SK-N-SH (cell line): ENCODE data around the gene NFE2L3. TPM values are rescaled to one million over a fixed set of nuclear protein-coding genes. Genes with fewer than 3 reads are reported as not detected.
A peak's percentile ranks its signal among the peaks of the same experiment; 100 is the strongest.

Experiments used
- CTCF ChIA-PET: fragments of 300-600, 350-600 bp; formaldehyde crosslinking; extraction: SDS; loops from one replicate; lab custom pipeline; 2021; lab: Yijun Ruan, JAX
- POLR2A ChIA-PET: fragments of 350-600 bp; sonication (Branson Sonifier 250); formaldehyde crosslinking; extraction: SDS; loops from one replicate; lab custom pipeline; 2020; ENCODE audit warnings: antibody characterized with exemption, inconsistent platforms; lab: Yijun Ruan, JAX
- DNase-seq: peaks from one replicate; pipeline ENCODE4 v3.0.0; 2012
- H2AFZ ChIP-seq: fragments of 200-600 bp; sonication (generic); 2 replicates; pipeline ENCODE4 v1.8.1; 2016; ENCODE audit warnings: antibody characterized with exemption, mild to moderate bottlenecking, low read depth
- H3F3A ChIP-seq: fragments of 200-600 bp; sonication (generic); replicated peaks from 2 replicates; pipeline ENCODE3; 2016; ENCODE audit warnings: antibody characterized with exemption, mild to moderate bottlenecking; ENCODE audit not compliant: insufficient read depth
- H3K27ac ChIP-seq, 2 experiments: fragments of 200-500 bp in 1 of 2; fragments of 200-600 bp in 1 of 2; sonication (Bioruptor generic) in 1 of 2; sonication (generic), shearing (Covaris generic) in 1 of 2; 2 replicates each; pipeline versions ENCODE4 v1.5.1 to v1.6.1; 2014 to 2016; ENCODE audit warnings: low read depth in 2 of 2, inconsistent platforms in 1 of 2, low read length in 1 of 2, mild to moderate bottlenecking in 1 of 2, mixed read lengths in 1 of 2
- H3K27me3 ChIP-seq: fragments of 200-600 bp; sonication (generic), shearing (Covaris generic); 2 replicates; pipeline ENCODE4 v1.6.1; 2016; ENCODE audit warnings: mixed run types; ENCODE audit not compliant: insufficient read depth
- H3K36me3 ChIP-seq, 2 experiments: fragments of 200-500 bp in 1 of 2; fragments of 200-600 bp in 1 of 2; sonication (Bioruptor generic) in 1 of 2; sonication (generic) in 1 of 2; replicated peaks in 1 of 2; 2 replicates each; pipeline versions ENCODE3 to v1.5.1; 2014 to 2016; ENCODE audit warnings: low read length in 1 of 2, mild to moderate bottlenecking in 1 of 2; ENCODE audit not compliant: insufficient read depth in 2 of 2, control insufficient read depth in 1 of 2
- H3K4me1 ChIP-seq, 2 experiments: fragments of 200-500 bp in 1 of 2; fragments of 200-600 bp in 1 of 2; sonication (Bioruptor generic) in 1 of 2; sonication (generic), shearing (Covaris generic) in 1 of 2; 2 replicates each; pipeline versions ENCODE4 v1.5.1 to v1.6.1; 2014 to 2016; ENCODE audit warnings: low read depth in 1 of 2, low read length in 1 of 2, mixed run types in 1 of 2; ENCODE audit not compliant: insufficient read depth in 2 of 2, control insufficient read depth in 1 of 2
- H3K4me2 ChIP-seq: fragments of 200-600 bp; sonication (generic), shearing (Covaris generic); 2 replicates; pipeline ENCODE4 v1.6.1; 2017; ENCODE audit warnings: mixed run types
- H3K4me3 ChIP-seq, 2 experiments: fragments of 200-500 bp in 1 of 2; fragments of 200-600 bp in 1 of 2; sonication (Bioruptor generic) in 1 of 2; sonication (generic), shearing (Covaris generic) in 1 of 2; 2 replicates each; pipeline versions ENCODE4 v1.5.1 to v1.8.1; 2014 to 2016; ENCODE audit warnings: low read depth in 2 of 2, inconsistent platforms in 1 of 2, low read length in 1 of 2, mild to moderate bottlenecking in 1 of 2, mixed read lengths in 1 of 2, moderate library complexity in 1 of 2
- H3K79me2 ChIP-seq: fragments of 200-600 bp; sonication (generic); 2 replicates; pipeline ENCODE4 v1.8.1; 2017; ENCODE audit warnings: mild to moderate bottlenecking; ENCODE audit not compliant: insufficient read depth
- H3K9ac ChIP-seq: fragments of 200-600 bp; sonication (generic); 2 replicates; pipeline ENCODE4 v1.6.1; 2017; ENCODE audit warnings: mixed run types
- H3K9me2 ChIP-seq: fragments of 200-600 bp; sonication (generic); 2 replicates; pipeline ENCODE4 v1.6.1; 2017; ENCODE audit warnings: mixed run types
- H3K9me3 ChIP-seq: fragments of 200-600 bp; sonication (generic); 2 replicates; pipeline ENCODE4 v1.6.1; 2017; ENCODE audit warnings: mixed run types, mild to moderate bottlenecking, moderate library complexity
- H4K20me1 ChIP-seq: fragments of 200-600 bp; sonication (generic); 2 replicates; pipeline ENCODE4 v1.6.1; 2017; ENCODE audit warnings: mild to moderate bottlenecking, mixed run types; ENCODE audit not compliant: insufficient read depth
- CHD2 ChIP-seq: fragments of 150-350 bp; IDR thresholded peaks from 2 replicates; pipeline ENCODE4 v1.6.1; 2018; ENCODE audit warnings: low read length; ENCODE audit not compliant: partially characterized antibody
- EP300 ChIP-seq, 2 experiments: IDR thresholded peaks; 2 replicates each; pipeline versions ENCODE4 v1.4.0 to v1.6.1; 2012; ENCODE audit warnings: borderline replicate concordance in 1 of 2, low read depth in 1 of 2, low read length in 1 of 2
- FOSL2 ChIP-seq: IDR thresholded peaks from 2 replicates; pipeline ENCODE4 v1.4.0; 2012; ENCODE audit warnings: low read depth, mild to moderate bottlenecking, moderate library complexity, borderline replicate concordance
- FOXJ3 ChIP-seq: sonication (generic); formaldehyde crosslinking; IDR thresholded peaks from 2 replicates; pipeline ENCODE4 v1.5.1; 2020; ENCODE audit warnings: mild to moderate bottlenecking, missing genetic modification reagents
- FOXM1 ChIP-seq: IDR thresholded peaks from 2 replicates; pipeline ENCODE4 v1.4.0; 2012; ENCODE audit warnings: low read depth, mild to moderate bottlenecking
- GABPA ChIP-seq: IDR thresholded peaks from 2 replicates; pipeline ENCODE4 v1.4.0; 2012; ENCODE audit warnings: low read depth, mild to moderate bottlenecking
- GATA2 ChIP-seq: sonication (generic); formaldehyde crosslinking; IDR thresholded peaks from 2 replicates; pipeline ENCODE4 v1.5.0; 2020; ENCODE audit warnings: mild to moderate bottlenecking, missing genetic modification reagents
- JUND ChIP-seq: IDR thresholded peaks from 2 replicates; pipeline ENCODE4 v1.4.0; 2012
- MEF2A ChIP-seq: IDR thresholded peaks from 2 replicates; pipeline ENCODE4 v1.4.0; 2012; ENCODE audit warnings: low read depth, borderline replicate concordance
- MXI1 ChIP-seq: IDR thresholded peaks from 2 replicates; pipeline ENCODE4 v1.6.1; 2012; ENCODE audit warnings: mild to moderate bottlenecking, low read depth, low read length, improper control_type of control experiment
- NRF1 ChIP-seq: IDR thresholded peaks from 2 replicates; pipeline ENCODE4 v1.6.1; 2012; ENCODE audit warnings: low read depth, mild to moderate bottlenecking, low read length
- POLR2AphosphoS5 ChIP-seq: IDR thresholded peaks from 2 replicates; pipeline ENCODE4 v1.6.1; 2012; ENCODE audit warnings: low read depth, low read length
- RAD21 ChIP-seq: IDR thresholded peaks from 2 replicates; pipeline ENCODE4 v1.6.1; 2012; ENCODE audit warnings: mild to moderate bottlenecking, low read length
- RCOR1 ChIP-seq: fragments of 150-350 bp; IDR thresholded peaks from 2 replicates; pipeline ENCODE4 v1.6.1; 2017; ENCODE audit warnings: antibody characterized with exemption, low read length
- RFX5 ChIP-seq: IDR thresholded peaks from 2 replicates; pipeline ENCODE4 v1.6.1; 2012; ENCODE audit warnings: mild to moderate bottlenecking, improper control_type of control experiment, low read length
- RXRA ChIP-seq: IDR thresholded peaks from 2 replicates; pipeline ENCODE4 v1.4.0; 2012; ENCODE audit warnings: low read depth, mild to moderate bottlenecking, borderline replicate concordance
- SIN3A ChIP-seq: IDR thresholded peaks from 2 replicates; pipeline ENCODE4 v1.6.1; 2012; ENCODE audit warnings: low read depth, mild to moderate bottlenecking, low read length, moderate library complexity, borderline replicate concordance
- TCF12 ChIP-seq: IDR thresholded peaks from 2 replicates; pipeline ENCODE4 v1.4.0; 2012
- TEAD4 ChIP-seq: IDR thresholded peaks from 2 replicates; pipeline ENCODE4 v1.4.0; 2012; ENCODE audit warnings: mild to moderate bottlenecking, borderline replicate concordance; ENCODE audit not compliant: insufficient read depth
- YY1 ChIP-seq: IDR thresholded peaks from 2 replicates; pipeline ENCODE4 v1.4.0; 2012; ENCODE audit warnings: low read depth, mild to moderate bottlenecking
- WGBS: methylation state at CpG from one replicate; pipeline ENCODE4 v1.1.6; 2017; ENCODE audit warnings: low lambda C conversion rate; 5-methylcytosine and 5-hydroxymethylcytosine counted together
- polyA plus RNA-seq, 3 experiments: library from polyadenylated mRNA; depleted of rRNA; stranded (reverse); fragments of >200 nt; gene quantifications; 2 replicates each; pipeline ENCODE4 v1.2.3, GENCODE V29; 2012
- TF ChIP-seq, protein P1 (sequence below): IDR thresholded peaks from 2 replicates; pipeline ENCODE4 v1.6.1; 2012; ENCODE audit warnings: mild to moderate bottlenecking, low read depth, low read length, moderate library complexity
- TF ChIP-seq, protein P2 (sequence below): IDR thresholded peaks from 2 replicates; pipeline ENCODE4 v1.4.0; 2012; ENCODE audit warnings: low read depth, borderline replicate concordance
- TF ChIP-seq, protein P3 (sequence below): fragments of 150-350 bp; IDR thresholded peaks from 2 replicates; pipeline ENCODE4 v1.6.1; 2017; ENCODE audit warnings: antibody characterized with exemption, low read length, low read depth, borderline replicate concordance
- TF ChIP-seq, protein P4 (sequence below): fragments of 200-600 bp; sonication (generic); IDR thresholded peaks from 2 replicates; pipeline ENCODE4 v1.6.1; 2017; ENCODE audit warnings: antibody characterized with exemption, mild to moderate bottlenecking, moderate library complexity
- TF ChIP-seq, protein P5 (sequence below): IDR thresholded peaks from 2 replicates; pipeline ENCODE4 v1.4.0; 2012; ENCODE audit warnings: low read depth, borderline replicate concordance

Gene NFE2L3
- polyA plus RNA-seq, 1 of the 3 experiments (the other 2 are of a cell fraction): 36.1 TPM

DNA sequence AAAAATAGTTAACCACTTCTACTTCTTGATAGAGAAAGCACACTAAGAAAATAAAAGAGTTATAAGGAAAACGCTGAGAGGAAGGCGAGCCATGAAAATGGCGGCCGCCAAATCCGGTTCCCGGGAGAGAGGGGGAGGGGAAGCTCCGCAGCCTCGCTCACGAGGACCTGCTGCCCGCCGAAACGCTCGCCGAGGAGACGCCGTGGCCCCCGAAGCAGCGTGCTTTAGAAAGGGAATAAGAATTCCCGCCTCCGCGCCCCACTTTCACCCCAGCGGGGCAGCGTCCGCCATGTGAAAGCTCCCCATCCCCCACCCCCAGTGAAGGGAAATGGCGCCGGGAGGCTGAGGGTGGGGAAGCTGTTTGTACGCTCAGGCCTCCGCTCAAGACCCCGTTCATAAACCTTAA lies 48.0 kb downstream of the NFE2L3 start:
- ChIA-PET POLR2A (interaction anchor here (0.6 to 5.7 kb wide), 21 partner anchors 8 to 337 kb away, joined by 3 to 51 read pairs (median 5); partner anchors contain the start of gene NFE2L3), CTCF (interaction anchor here (0.8 to 11.3 kb wide), 10 partner anchors 9 to 468 kb away, joined by 3 to 260 read pairs (median 6); partner anchors contain the start of gene NFE2L3)
- no peak overlapping the region for H2AFZ ChIP-seq
- H3K36me3 ChIP-seq: peaks cover 62 to 64% of the 10 kb centered on the region in 2 experiments
- DNase-seq: peak; percentile 71
- under 1% methylated on average over 17 of the region's 29 CpGs for WGBS
- H3K9me3 ChIP-seq: no peaks in the 10 kb centered on the region
- peaks cover 24 to 40% of the 10 kb centered on the region in 2 experiments for H3K4me1 ChIP-seq
- no peaks in the 10 kb centered on the region for H3K9me2 ChIP-seq
- peak overlapping the region; percentile 100 for H3K4me3 ChIP-seq
- H3K9ac ChIP-seq: peak overlapping the region; percentile 99
- peak overlapping the region; percentile 83 for H3K4me2 ChIP-seq
- H4K20me1 ChIP-seq: peaks cover 78% of the 10 kb centered on the region
- no peaks in the 10 kb centered on the region for H3K27me3 ChIP-seq
- peaks cover 89% of the 10 kb centered on the region for H3K79me2 ChIP-seq
- H3F3A ChIP-seq: peaks cover 49% of the 10 kb centered on the region
- peak overlapping the region; percentile 99 to 100 for H3K27ac ChIP-seq
- TF ChIP-seq MEF2A (no peak), TCF12 (no peak; the same call in 1 of the 2 replicates), JUND (0 out of 2 replicates have a peak, but pooled peaks have one; percentile 9), RFX5 (no peak), GABPA (peak; percentile 40; the same call in 1 of the 2 replicates), MXI1 (0 out of 2 replicates have a peak, but pooled peaks have one; percentile 72), RXRA (no peak), SIN3A (no peak), FOXM1 (no peak; the same call in 1 of the 2 replicates), TEAD4 (peak; percentile 64), EP300 (IDR thresholded peaks at IDR 0.05; ENCODE audit: borderline replicate concordance in 1 of 2, low read depth in 1 of 2, low read length in 1 of 2) (no peak), FOXJ3 (CRISPR knock-in tag) (no peak), FOSL2 (no peak), POLR2AphosphoS5 (no peak), GATA2 (CRISPR knock-in tag) (no peak), YY1 (peak; percentile 97), RCOR1 (no peak), CHD2 (peak; percentile 93), RAD21 (no peak), NRF1 (no peak)
- TF ChIP-seq, protein P1, sequence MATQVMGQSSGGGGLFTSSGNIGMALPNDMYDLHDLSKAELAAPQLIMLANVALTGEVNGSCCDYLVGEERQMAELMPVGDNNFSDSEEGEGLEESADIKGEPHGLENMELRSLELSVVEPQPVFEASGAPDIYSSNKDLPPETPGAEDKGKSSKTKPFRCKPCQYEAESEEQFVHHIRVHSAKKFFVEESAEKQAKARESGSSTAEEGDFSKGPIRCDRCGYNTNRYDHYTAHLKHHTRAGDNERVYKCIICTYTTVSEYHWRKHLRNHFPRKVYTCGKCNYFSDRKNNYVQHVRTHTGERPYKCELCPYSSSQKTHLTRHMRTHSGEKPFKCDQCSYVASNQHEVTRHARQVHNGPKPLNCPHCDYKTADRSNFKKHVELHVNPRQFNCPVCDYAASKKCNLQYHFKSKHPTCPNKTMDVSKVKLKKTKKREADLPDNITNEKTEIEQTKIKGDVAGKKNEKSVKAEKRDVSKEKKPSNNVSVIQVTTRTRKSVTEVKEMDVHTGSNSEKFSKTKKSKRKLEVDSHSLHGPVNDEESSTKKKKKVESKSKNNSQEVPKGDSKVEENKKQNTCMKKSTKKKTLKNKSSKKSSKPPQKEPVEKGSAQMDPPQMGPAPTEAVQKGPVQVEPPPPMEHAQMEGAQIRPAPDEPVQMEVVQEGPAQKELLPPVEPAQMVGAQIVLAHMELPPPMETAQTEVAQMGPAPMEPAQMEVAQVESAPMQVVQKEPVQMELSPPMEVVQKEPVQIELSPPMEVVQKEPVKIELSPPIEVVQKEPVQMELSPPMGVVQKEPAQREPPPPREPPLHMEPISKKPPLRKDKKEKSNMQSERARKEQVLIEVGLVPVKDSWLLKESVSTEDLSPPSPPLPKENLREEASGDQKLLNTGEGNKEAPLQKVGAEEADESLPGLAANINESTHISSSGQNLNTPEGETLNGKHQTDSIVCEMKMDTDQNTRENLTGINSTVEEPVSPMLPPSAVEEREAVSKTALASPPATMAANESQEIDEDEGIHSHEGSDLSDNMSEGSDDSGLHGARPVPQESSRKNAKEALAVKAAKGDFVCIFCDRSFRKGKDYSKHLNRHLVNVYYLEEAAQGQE: peak; percentile 38; the same call in 1 of the 2 replicates
- TF ChIP-seq, protein P2, sequence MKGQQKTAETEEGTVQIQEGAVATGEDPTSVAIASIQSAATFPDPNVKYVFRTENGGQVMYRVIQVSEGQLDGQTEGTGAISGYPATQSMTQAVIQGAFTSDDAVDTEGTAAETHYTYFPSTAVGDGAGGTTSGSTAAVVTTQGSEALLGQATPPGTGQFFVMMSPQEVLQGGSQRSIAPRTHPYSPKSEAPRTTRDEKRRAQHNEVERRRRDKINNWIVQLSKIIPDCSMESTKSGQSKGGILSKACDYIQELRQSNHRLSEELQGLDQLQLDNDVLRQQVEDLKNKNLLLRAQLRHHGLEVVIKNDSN: 0 out of 2 replicates have a peak, but pooled peaks have one; percentile 19
- TF ChIP-seq, protein P3, sequence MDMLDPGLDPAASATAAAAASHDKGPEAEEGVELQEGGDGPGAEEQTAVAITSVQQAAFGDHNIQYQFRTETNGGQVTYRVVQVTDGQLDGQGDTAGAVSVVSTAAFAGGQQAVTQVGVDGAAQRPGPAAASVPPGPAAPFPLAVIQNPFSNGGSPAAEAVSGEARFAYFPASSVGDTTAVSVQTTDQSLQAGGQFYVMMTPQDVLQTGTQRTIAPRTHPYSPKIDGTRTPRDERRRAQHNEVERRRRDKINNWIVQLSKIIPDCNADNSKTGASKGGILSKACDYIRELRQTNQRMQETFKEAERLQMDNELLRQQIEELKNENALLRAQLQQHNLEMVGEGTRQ: no peak
- TF ChIP-seq, protein P4, sequence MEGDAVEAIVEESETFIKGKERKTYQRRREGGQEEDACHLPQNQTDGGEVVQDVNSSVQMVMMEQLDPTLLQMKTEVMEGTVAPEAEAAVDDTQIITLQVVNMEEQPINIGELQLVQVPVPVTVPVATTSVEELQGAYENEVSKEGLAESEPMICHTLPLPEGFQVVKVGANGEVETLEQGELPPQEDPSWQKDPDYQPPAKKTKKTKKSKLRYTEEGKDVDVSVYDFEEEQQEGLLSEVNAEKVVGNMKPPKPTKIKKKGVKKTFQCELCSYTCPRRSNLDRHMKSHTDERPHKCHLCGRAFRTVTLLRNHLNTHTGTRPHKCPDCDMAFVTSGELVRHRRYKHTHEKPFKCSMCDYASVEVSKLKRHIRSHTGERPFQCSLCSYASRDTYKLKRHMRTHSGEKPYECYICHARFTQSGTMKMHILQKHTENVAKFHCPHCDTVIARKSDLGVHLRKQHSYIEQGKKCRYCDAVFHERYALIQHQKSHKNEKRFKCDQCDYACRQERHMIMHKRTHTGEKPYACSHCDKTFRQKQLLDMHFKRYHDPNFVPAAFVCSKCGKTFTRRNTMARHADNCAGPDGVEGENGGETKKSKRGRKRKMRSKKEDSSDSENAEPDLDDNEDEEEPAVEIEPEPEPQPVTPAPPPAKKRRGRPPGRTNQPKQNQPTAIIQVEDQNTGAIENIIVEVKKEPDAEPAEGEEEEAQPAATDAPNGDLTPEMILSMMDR: no peak
- TF ChIP-seq, protein P5, sequence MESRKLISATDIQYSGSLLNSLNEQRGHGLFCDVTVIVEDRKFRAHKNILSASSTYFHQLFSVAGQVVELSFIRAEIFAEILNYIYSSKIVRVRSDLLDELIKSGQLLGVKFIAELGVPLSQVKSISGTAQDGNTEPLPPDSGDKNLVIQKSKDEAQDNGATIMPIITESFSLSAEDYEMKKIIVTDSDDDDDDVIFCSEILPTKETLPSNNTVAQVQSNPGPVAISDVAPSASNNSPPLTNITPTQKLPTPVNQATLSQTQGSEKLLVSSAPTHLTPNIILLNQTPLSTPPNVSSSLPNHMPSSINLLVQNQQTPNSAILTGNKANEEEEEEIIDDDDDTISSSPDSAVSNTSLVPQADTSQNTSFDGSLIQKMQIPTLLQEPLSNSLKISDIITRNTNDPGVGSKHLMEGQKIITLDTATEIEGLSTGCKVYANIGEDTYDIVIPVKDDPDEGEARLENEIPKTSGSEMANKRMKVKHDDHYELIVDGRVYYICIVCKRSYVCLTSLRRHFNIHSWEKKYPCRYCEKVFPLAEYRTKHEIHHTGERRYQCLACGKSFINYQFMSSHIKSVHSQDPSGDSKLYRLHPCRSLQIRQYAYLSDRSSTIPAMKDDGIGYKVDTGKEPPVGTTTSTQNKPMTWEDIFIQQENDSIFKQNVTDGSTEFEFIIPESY: no peak
